ENCODE measurements around the gene TFDP1.

GRCh38 chr13:113548778-113549621, 35.6 kb upstream of the TFDP1 start:
- TF ChIP-seq CTCF (IDR thresholded peaks at IDR 0.05), result no peak
- TF ChIP-seq POLR2A (IDR thresholded peaks at IDR 0.05), result no peak

Measured in right lobe of liver (tissue), 4 donors.